HG02623 (cell line): ENCODE measurements around the gene NBEAL2.

ENCODE experiments used
- ATAC-seq: cut with Tn5 transposase; IDR thresholded peaks from one replicate; pipeline ENCODE4 v1.9.1; 2021; ENCODE audit warnings: moderate library complexity; ENCODE audit not compliant: unreplicated experiment

Gene NBEAL2

GRCh38 chr3:46984591-46985459, 5.4 kb downstream of the NBEAL2 start:
- ATAC-seq = no peak

GRCh38 chr3:46985588-46985987, 6.1 kb downstream of the NBEAL2 start:
- no peak for ATAC-seq

GRCh38 chr3:46986055-46986730, 6.7 kb downstream of the NBEAL2 start:
- no peak for ATAC-seq

GRCh38 chr3:46986782-46987310, 7.4 kb downstream of the NBEAL2 start:
- ATAC-seq = no peak

GRCh38 chr3:46987319-46987742, 7.9 kb downstream of the NBEAL2 start:
- ATAC-seq = no peak

GRCh38 chr3:46987743-46988401, 8.4 kb downstream of the NBEAL2 start:
- peak; percentile 45 for ATAC-seq

- ATAC-seq = no peak
These were observed 9.2 kb downstream of the NBEAL2 start for GRCh38 chr3:46988616-46989015.

GRCh38 chr3:46989146-46989810, 9.8 kb downstream of the NBEAL2 start:
- ATAC-seq = no peak

GRCh38 chr3:46990573-46991374, 11.3 kb downstream of the NBEAL2 start:
- peak; percentile 33 for ATAC-seq

- ATAC-seq = no peak
These were observed 12.1 kb downstream of the NBEAL2 start for GRCh38 chr3:46991406-46992165.

- ATAC-seq = no peak
These were observed 12.8 kb downstream of the NBEAL2 start for GRCh38 chr3:46992231-46992630.

GRCh38 chr3:46993292-46993691, 13.8 kb downstream of the NBEAL2 start:
- ATAC-seq = no peak

GRCh38 chr3:46993986-46994385, 14.5 kb downstream of the NBEAL2 start:
- no peak for ATAC-seq

GRCh38 chr3:46994801-46995731, 15.6 kb downstream of the NBEAL2 start:
- no peak for ATAC-seq

GRCh38 chr3:46995901-46996562, 16.6 kb downstream of the NBEAL2 start:
- no peak for ATAC-seq

- no peak for ATAC-seq
These were observed 17.4 kb downstream of the NBEAL2 start for GRCh38 chr3:46996689-46997452.
